WTC11 (cell line): Measurements from ENCODE around the gene CREG2. TPM values are rescaled to one million over a fixed set of nuclear protein-coding genes. Genes with fewer than 3 reads are reported as not detected.

Source experiments
- ATAC-seq: fragments of 200-7000 bp; cut with Tn5 transposase; 2 replicates; pipeline ENCODE4 v1.10.0; 2021; ENCODE audit warnings: mild to moderate bottlenecking, moderate library complexity
- CTCF ChIA-PET: fragments of 300-600 bp; sonication (Branson Sonifier 250); formaldehyde crosslinking; loops from one replicate; lab custom pipeline; 2021; ENCODE audit warnings: antibody characterized with exemption; lab: Charles Lee
- POLR2A ChIA-PET: fragments of 350-600 bp; sonication (Branson Sonifier 250); formaldehyde crosslinking; loops from one replicate; lab custom pipeline; 2021; ENCODE audit warnings: antibody characterized with exemption; lab: Charles Lee
- DNase-seq: peaks from one replicate; pipeline ENCODE4 v3.0.0; 2021; ENCODE audit warnings: low spot score
- H3K27ac Mint-ChIP-seq: 2 replicates; pipeline ENCODE4 v1.8.0; 2021; ENCODE audit warnings: mixed read lengths
- H3K27me3 Mint-ChIP-seq: 2 replicates; pipeline ENCODE4 v1.8.0; 2021; ENCODE audit warnings: low read depth, mild to moderate bottlenecking, moderate library complexity, mixed read lengths
- H3K36me3 Mint-ChIP-seq: 2 replicates; pipeline ENCODE4 v1.8.0; 2021; ENCODE audit warnings: mixed read lengths
- H3K4me1 Mint-ChIP-seq: 2 replicates; pipeline ENCODE4 v1.8.0; 2022; ENCODE audit warnings: mixed read lengths
- H3K4me3 Mint-ChIP-seq: 2 replicates; pipeline ENCODE4 v1.8.0; 2021; ENCODE audit warnings: mild to moderate bottlenecking, moderate library complexity, mixed read lengths
- H3K9me3 Mint-ChIP-seq: 2 replicates; pipeline ENCODE4 v1.8.0; 2021; ENCODE audit warnings: mixed read lengths
- CREM ChIP-seq: sonication (generic); formaldehyde crosslinking; IDR thresholded peaks from 2 replicates; pipeline ENCODE4 v1.8.1; 2022; ENCODE audit warnings: mild to moderate bottlenecking, missing genetic modification reagents, moderate library complexity
- NFYB ChIP-seq: sonication (generic); formaldehyde crosslinking; conservative IDR thresholded peaks from 2 replicates; pipeline ENCODE4 v1.8.0; 2022; ENCODE audit warnings: low read depth, missing genetic modification reagents
- NR3C1 ChIP-seq: sonication (generic); formaldehyde crosslinking; conservative IDR thresholded peaks from 2 replicates; pipeline ENCODE4 v1.8.1; 2023; ENCODE audit warnings: low read depth, mild to moderate bottlenecking, missing genetic modification reagents
- OVOL2 ChIP-seq: fragments of 250-450 bp; sonication (Bioruptor Pico); IDR thresholded peaks from 2 replicates; pipeline ENCODE4 v1.9.0; 2021; ENCODE audit warnings: mild to moderate bottlenecking, borderline replicate concordance
- SP1 ChIP-seq: sonication (generic); formaldehyde crosslinking; conservative IDR thresholded peaks from 2 replicates; pipeline ENCODE4 v1.8.1; 2022; ENCODE audit warnings: missing genetic modification reagents
- TCF7 ChIP-seq: sonication (generic); formaldehyde crosslinking; IDR thresholded peaks from 2 replicates; pipeline ENCODE4 v1.8.0; 2022; ENCODE audit warnings: mild to moderate bottlenecking, low read depth, missing genetic modification reagents, moderate library complexity
- TEAD4 ChIP-seq: sonication (generic); formaldehyde crosslinking; IDR thresholded peaks from 2 replicates; pipeline ENCODE4 v1.8.0; 2022; ENCODE audit warnings: mild to moderate bottlenecking, missing genetic modification reagents
- TP53 ChIP-seq: sonication (generic); formaldehyde crosslinking; IDR thresholded peaks from 2 replicates; pipeline ENCODE4 v1.8.1; 2023; ENCODE audit warnings: mild to moderate bottlenecking, missing genetic modification reagents
- ZNF121 ChIP-seq: sonication (generic); formaldehyde crosslinking; IDR thresholded peaks from 2 replicates; pipeline ENCODE4 v1.8.0; 2023; ENCODE audit warnings: missing genetic modification reagents
- ZNF232 ChIP-seq: sonication (generic); formaldehyde crosslinking; IDR thresholded peaks from 2 replicates; pipeline ENCODE4 v1.8.0; 2022; ENCODE audit warnings: mild to moderate bottlenecking, missing genetic modification reagents
- ZNF317 ChIP-seq: sonication (generic); formaldehyde crosslinking; IDR thresholded peaks from 2 replicates; pipeline ENCODE4 v1.8.1; 2023; ENCODE audit warnings: low read depth, mild to moderate bottlenecking, moderate library complexity, missing genetic modification reagents, borderline replicate concordance
- total RNA-seq: library from RNA; stranded (reverse); gene quantifications from 3 replicates; pipeline ENCODE4 v1.2.3, GENCODE V29; 2021
- TF ChIP-seq, protein P1 (sequence below): sonication (generic); formaldehyde crosslinking; IDR thresholded peaks from 2 replicates; pipeline ENCODE4 v1.8.1; 2022; ENCODE audit warnings: mild to moderate bottlenecking, missing genetic modification reagents, moderate library complexity, borderline replicate concordance
- TF ChIP-seq, protein P2 (sequence below): sonication (generic); formaldehyde crosslinking; conservative IDR thresholded peaks from 2 replicates; pipeline ENCODE4 v1.8.1; 2023; ENCODE audit warnings: mild to moderate bottlenecking, low read depth, missing genetic modification reagents, moderate library complexity
- TF ChIP-seq, protein P3 (sequence below): fragments of 250-450 bp; sonication (Bioruptor Pico); IDR thresholded peaks from 2 replicates; pipeline ENCODE4 v2.1.2; 2022; ENCODE audit warnings: mild to moderate bottlenecking, moderate library complexity
- TF ChIP-seq, protein P4 (sequence below): sonication (generic); formaldehyde crosslinking; IDR thresholded peaks from 2 replicates; pipeline ENCODE4 v1.8.0; 2023; ENCODE audit warnings: mild to moderate bottlenecking, missing genetic modification reagents
- TF ChIP-seq, protein P5 (sequence below): sonication (generic); formaldehyde crosslinking; IDR thresholded peaks from 2 replicates; pipeline ENCODE4 v1.8.0; 2022; ENCODE audit warnings: mild to moderate bottlenecking, missing genetic modification reagents
- TF ChIP-seq, protein P6 (sequence below): fragments of 250-450 bp; sonication (Bioruptor Pico); IDR thresholded peaks from 2 replicates; pipeline ENCODE4 v1.9.0; 2021; ENCODE audit warnings: mild to moderate bottlenecking

The CREG2 gene
- total RNA-seq, 1 experiment from 2014 or later, result 1.6 TPM

DNA sequence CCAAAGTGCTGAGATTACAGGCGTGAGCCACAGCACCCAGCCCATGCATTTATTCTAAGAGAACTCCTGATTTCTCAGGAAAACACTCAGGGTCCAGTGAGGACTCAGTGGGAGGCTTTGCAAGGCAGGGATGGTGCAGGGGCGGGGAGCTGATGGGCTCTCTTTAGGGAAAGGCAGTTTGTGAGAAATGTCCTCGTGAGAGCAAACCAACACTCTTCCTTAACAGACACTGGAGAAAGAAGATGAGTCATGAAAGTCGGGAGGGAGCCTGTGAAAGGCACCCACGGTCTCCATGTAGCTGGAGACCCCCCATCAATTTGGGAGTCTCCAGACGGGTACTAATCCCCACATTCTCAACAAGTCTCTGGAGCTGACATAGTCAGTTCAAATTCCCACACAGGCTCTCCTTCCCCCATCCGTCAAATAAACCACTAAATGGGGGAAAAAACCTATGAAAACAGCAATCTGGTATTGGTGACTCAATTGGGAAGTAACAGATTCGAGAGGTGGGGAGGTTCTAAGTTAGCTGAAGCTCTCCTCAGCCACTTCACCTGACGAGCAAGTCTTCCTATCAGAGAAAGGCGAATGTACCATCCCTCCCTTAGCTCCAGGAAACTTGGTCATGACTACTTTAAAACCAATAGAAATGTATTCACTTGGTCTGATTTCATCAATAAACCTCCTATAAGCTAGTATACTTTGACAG lies 11.0 kb upstream of the CREG2 start:
- peaks cover 23% of the 10 kb centered on the region for H3K4me1 Mint-ChIP-seq
- DNase-seq (peak; percentile 3), ATAC-seq (no peak)
- H3K36me3 Mint-ChIP-seq, result no peaks in the 10 kb centered on the region
- no peaks in the 10 kb centered on the region; the same call in 1 of the 2 replicates for H3K27me3 Mint-ChIP-seq
- H3K27ac Mint-ChIP-seq, result no peak overlapping the region
- CTCF ChIA-PET, result interaction anchor here (0.9 to 3.0 kb wide), 4 partner anchors 11 to 56 kb away, joined by 3 to 13 read pairs (median 4); no protein-coding TSS in a partner anchor
- no peaks in the 10 kb centered on the region for H3K9me3 Mint-ChIP-seq
- no peak overlapping the region for H3K4me3 Mint-ChIP-seq
- POLR2A ChIA-PET, result no interaction called here
- no peak for TF ChIP-seq OVOL2 (CRISPR knock-in tag)
- no peak for TF ChIP-seq TCF7 (CRISPR knock-in tag)
- no peak for TF ChIP-seq TP53 (CRISPR knock-in tag)
- TF ChIP-seq, protein P1, sequence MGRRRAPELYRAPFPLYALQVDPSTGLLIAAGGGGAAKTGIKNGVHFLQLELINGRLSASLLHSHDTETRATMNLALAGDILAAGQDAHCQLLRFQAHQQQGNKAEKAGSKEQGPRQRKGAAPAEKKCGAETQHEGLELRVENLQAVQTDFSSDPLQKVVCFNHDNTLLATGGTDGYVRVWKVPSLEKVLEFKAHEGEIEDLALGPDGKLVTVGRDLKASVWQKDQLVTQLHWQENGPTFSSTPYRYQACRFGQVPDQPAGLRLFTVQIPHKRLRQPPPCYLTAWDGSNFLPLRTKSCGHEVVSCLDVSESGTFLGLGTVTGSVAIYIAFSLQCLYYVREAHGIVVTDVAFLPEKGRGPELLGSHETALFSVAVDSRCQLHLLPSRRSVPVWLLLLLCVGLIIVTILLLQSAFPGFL (CRISPR knock-in tag), result no peak
- TF ChIP-seq, all 79 proteins: peak for 0

DNA sequence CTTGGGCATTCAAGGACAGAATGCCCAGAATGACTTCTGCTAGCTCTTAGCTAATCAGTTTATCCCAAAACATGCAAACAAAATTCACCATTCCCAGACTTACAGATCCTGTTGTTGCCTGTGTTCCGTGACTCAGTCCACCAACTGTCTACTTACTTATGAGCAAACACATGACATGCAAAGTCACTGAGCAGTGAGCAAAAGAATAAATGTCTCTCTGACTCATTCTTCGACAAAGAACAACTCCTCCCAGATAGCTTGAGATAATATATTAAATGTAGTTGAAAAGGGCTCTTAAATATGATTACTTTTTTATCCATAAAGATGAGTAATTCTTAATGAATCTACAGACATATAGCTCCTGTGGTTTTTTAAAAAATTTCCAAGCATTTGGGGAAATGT lies 9.0 kb upstream of the CREG2 start:
- H3K36me3 Mint-ChIP-seq, result no peaks in the 10 kb centered on the region
- DNase-seq (no peak), ATAC-seq (no peak)
- TF ChIP-seq, protein P2, sequence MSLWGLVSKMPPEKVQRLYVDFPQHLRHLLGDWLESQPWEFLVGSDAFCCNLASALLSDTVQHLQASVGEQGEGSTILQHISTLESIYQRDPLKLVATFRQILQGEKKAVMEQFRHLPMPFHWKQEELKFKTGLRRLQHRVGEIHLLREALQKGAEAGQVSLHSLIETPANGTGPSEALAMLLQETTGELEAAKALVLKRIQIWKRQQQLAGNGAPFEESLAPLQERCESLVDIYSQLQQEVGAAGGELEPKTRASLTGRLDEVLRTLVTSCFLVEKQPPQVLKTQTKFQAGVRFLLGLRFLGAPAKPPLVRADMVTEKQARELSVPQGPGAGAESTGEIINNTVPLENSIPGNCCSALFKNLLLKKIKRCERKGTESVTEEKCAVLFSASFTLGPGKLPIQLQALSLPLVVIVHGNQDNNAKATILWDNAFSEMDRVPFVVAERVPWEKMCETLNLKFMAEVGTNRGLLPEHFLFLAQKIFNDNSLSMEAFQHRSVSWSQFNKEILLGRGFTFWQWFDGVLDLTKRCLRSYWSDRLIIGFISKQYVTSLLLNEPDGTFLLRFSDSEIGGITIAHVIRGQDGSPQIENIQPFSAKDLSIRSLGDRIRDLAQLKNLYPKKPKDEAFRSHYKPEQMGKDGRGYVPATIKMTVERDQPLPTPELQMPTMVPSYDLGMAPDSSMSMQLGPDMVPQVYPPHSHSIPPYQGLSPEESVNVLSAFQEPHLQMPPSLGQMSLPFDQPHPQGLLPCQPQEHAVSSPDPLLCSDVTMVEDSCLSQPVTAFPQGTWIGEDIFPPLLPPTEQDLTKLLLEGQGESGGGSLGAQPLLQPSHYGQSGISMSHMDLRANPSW (CRISPR knock-in tag), result no peak
- TF ChIP-seq TP53 (CRISPR knock-in tag) (no peak), NR3C1 (CRISPR knock-in tag) (no peak), ZNF232 (no peak), CREM (CRISPR knock-in tag) (no peak), ZNF317 (CRISPR knock-in tag) (no peak), ZNF121 (no peak)
- TF ChIP-seq, protein P3, sequence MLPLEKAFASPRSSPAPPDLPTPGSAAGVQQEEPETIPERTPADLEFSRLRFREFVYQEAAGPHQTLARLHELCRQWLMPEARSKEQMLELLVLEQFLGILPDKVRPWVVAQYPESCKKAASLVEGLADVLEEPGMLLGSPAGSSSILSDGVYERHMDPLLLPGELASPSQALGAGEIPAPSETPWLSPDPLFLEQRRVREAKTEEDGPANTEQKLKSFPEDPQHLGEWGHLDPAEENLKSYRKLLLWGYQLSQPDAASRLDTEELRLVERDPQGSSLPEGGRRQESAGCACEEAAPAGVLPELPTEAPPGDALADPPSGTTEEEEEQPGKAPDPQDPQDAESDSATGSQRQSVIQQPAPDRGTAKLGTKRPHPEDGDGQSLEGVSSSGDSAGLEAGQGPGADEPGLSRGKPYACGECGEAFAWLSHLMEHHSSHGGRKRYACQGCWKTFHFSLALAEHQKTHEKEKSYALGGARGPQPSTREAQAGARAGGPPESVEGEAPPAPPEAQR, result no peak
- TF ChIP-seq, all 79 proteins: peak for 0
- CTCF ChIA-PET, result interaction anchor here (2.5 kb wide), 1 partner anchor 54 kb away, joined by 8 read pairs; no protein-coding TSS in a partner anchor
- POLR2A ChIA-PET, result no interaction called here
- peaks cover 23% of the 10 kb centered on the region for H3K4me1 Mint-ChIP-seq
- no peak overlapping the region for H3K27ac Mint-ChIP-seq
- H3K4me3 Mint-ChIP-seq, result no peak overlapping the region
- H3K9me3 Mint-ChIP-seq, result no peaks in the 10 kb centered on the region
- H3K27me3 Mint-ChIP-seq, result no peaks in the 10 kb centered on the region

DNA sequence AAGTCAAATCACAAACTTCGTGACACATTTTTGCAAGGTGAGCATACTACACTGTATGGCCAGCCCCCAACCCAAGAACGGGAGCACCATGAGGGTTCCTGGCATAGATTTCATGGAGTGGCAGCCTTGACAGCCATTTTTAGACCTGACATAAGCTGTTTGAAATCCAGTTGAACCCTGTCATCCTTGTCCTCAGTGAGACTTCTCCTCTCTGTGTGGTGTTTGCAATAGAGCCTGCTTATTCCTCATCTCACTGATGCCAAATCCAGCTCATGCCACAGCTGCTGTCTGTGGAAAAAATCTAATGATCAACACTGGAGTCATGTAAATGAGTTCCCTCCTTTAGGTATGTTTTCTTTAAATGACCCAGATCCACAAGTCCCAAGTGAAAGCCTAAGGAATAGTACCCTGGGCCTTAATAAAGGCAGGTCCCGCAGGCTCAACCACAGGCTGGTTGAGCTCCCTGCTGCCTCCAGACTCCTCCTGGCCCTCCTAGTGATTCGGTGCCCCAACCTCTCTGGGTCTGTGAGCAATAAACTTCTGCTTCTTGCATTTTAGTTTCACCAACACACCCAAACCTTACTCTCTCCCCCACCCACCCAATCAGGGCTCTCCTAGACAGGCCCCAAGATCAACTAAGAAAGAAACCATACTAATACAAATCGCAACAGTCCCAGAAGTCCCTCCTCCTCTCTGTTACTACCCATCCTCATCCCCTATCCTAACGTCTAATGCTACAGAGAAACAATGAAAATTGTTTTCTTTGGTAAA lies 8.4 kb upstream of the CREG2 start:
- H3K36me3 Mint-ChIP-seq, result no peaks in the 10 kb centered on the region
- peaks cover 23% of the 10 kb centered on the region for H3K4me1 Mint-ChIP-seq
- H3K27ac Mint-ChIP-seq, result no peak overlapping the region
- no peaks in the 10 kb centered on the region for H3K27me3 Mint-ChIP-seq
- no peak overlapping the region for H3K4me3 Mint-ChIP-seq
- POLR2A ChIA-PET, result no interaction called here
- no peaks in the 10 kb centered on the region for H3K9me3 Mint-ChIP-seq
- CTCF ChIA-PET, result interaction anchor here (2.5 kb wide), 1 partner anchor 54 kb away, joined by 8 read pairs; no protein-coding TSS in a partner anchor
- DNase-seq (peak; percentile 3), ATAC-seq (no peak)
- TF ChIP-seq, protein P4, sequence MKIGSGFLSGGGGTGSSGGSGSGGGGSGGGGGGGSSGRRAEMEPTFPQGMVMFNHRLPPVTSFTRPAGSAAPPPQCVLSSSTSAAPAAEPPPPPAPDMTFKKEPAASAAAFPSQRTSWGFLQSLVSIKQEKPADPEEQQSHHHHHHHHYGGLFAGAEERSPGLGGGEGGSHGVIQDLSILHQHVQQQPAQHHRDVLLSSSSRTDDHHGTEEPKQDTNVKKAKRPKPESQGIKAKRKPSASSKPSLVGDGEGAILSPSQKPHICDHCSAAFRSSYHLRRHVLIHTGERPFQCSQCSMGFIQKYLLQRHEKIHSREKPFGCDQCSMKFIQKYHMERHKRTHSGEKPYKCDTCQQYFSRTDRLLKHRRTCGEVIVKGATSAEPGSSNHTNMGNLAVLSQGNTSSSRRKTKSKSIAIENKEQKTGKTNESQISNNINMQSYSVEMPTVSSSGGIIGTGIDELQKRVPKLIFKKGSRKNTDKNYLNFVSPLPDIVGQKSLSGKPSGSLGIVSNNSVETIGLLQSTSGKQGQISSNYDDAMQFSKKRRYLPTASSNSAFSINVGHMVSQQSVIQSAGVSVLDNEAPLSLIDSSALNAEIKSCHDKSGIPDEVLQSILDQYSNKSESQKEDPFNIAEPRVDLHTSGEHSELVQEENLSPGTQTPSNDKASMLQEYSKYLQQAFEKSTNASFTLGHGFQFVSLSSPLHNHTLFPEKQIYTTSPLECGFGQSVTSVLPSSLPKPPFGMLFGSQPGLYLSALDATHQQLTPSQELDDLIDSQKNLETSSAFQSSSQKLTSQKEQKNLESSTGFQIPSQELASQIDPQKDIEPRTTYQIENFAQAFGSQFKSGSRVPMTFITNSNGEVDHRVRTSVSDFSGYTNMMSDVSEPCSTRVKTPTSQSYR, result no peak
- TF ChIP-seq, protein P5, sequence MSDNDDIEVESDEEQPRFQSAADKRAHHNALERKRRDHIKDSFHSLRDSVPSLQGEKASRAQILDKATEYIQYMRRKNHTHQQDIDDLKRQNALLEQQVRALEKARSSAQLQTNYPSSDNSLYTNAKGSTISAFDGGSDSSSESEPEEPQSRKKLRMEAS (CRISPR knock-in tag), result no peak
- TF ChIP-seq ZNF317 (CRISPR knock-in tag) (no peak), OVOL2 (CRISPR knock-in tag) (no peak), SP1 (no peak), TEAD4 (CRISPR knock-in tag) (no peak), NFYB (CRISPR knock-in tag) (no peak)
- TF ChIP-seq, protein P3, result no peak
- TF ChIP-seq, protein P6, sequence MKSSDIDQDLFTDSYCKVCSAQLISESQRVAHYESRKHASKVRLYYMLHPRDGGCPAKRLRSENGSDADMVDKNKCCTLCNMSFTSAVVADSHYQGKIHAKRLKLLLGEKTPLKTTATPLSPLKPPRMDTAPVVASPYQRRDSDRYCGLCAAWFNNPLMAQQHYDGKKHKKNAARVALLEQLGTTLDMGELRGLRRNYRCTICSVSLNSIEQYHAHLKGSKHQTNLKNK (CRISPR knock-in tag), result no peak
